Common myeloid progenitor, CD34-positive (primary cell): ENCODE measurements around the gene PARP14.
"Not testable (repeated sequence)": the region's sequence is repeated elsewhere in the genome, so short reads cannot be mapped to it uniquely, and the experiment has no call there.

Experiments
- CTCF ChIA-PET: fragments of 350-600 bp; sonication (Branson Sonifier 250); formaldehyde crosslinking; loops from one replicate; lab custom pipeline; 2021; ENCODE audit warnings: antibody characterized with exemption; lab: Charles Lee
- POLR2A ChIA-PET: fragments of 350-600 bp; sonication (Branson Sonifier 250); formaldehyde crosslinking; loops from one replicate; lab custom pipeline; 2021; ENCODE audit warnings: antibody characterized with exemption; lab: Charles Lee
- DNase-seq, 3 donors: peaks; one replicate each; pipeline versions ENCODE4 v3.0.0 to v3.0.0-alpha.2; 2013
- H3K27ac ChIP-seq, 2 experiments: 1 replicate in 1 of 2; 2 replicates in 1 of 2; pipeline ENCODE4 v1.7.0; 2013; ENCODE audit warnings: inconsistent platforms in 2 of 2, low read length in 2 of 2, mild to moderate bottlenecking in 2 of 2, low read depth in 1 of 2, moderate library complexity in 1 of 2; ENCODE audit not compliant: severe bottlenecking in 2 of 2, insufficient read depth in 1 of 2, poor library complexity in 1 of 2
- H3K27me3 ChIP-seq, 5 experiments: replicated peaks in 2 of 5; 1 replicate in 3 of 5; 2 replicates in 2 of 5; pipeline versions ENCODE4 v1.6.1 to v1.7.0; 2013; ENCODE audit warnings: low read length in 4 of 5, mild to moderate bottlenecking in 2 of 5, moderate library complexity in 2 of 5, inconsistent platforms in 1 of 5; ENCODE audit not compliant: insufficient read depth in 5 of 5, control insufficient read depth in 4 of 5
- H3K36me3 ChIP-seq, 4 experiments: 1 replicate in 2 of 4; 2 replicates in 2 of 4; pipeline versions ENCODE4 v1.6.1 to v1.7.0; 2013; ENCODE audit warnings: low read length in 3 of 4, control low read depth in 1 of 4, mild to moderate bottlenecking in 1 of 4; ENCODE audit not compliant: control insufficient read depth in 4 of 4, insufficient read depth in 4 of 4
- H3K4me1 ChIP-seq, 4 experiments: 1 replicate in 3 of 4; 2 replicates in 1 of 4; pipeline versions ENCODE4 v1.6.1 to v1.7.1; 2013; ENCODE audit warnings: low read length in 3 of 4, mild to moderate bottlenecking in 3 of 4, control low read depth in 1 of 4, inconsistent platforms in 1 of 4, moderate library complexity in 1 of 4; ENCODE audit not compliant: control insufficient read depth in 4 of 4, insufficient read depth in 4 of 4; ENCODE audit errors: control extremely low read depth in 1 of 4
- H3K4me3 ChIP-seq, 7 experiments: 1 replicate in 4 of 7; 2 replicates in 3 of 7; pipeline versions ENCODE4 v1.5.1 to v1.7.0; 2013; ENCODE audit warnings: mild to moderate bottlenecking in 7 of 7, low read length in 6 of 7, moderate library complexity in 6 of 7, inconsistent platforms in 2 of 7, low read depth in 2 of 7, control low read depth in 1 of 7; ENCODE audit not compliant: insufficient read depth in 4 of 7, control insufficient read depth in 1 of 7; ENCODE audit errors: extremely low read depth in 1 of 7
- H3K9me3 ChIP-seq, 5 experiments: 1 replicate in 4 of 5; 2 replicates in 1 of 5; pipeline versions ENCODE4 v1.6.1 to v1.7.1; 2013; ENCODE audit warnings: low read length in 4 of 5, mild to moderate bottlenecking in 2 of 5, inconsistent platforms in 1 of 5, low read depth in 1 of 5, moderate library complexity in 1 of 5; ENCODE audit not compliant: control insufficient read depth in 4 of 5, insufficient read depth in 2 of 5; ENCODE audit errors: control extremely low read depth in 1 of 5
- WGBS: methylation state at CpG from one replicate; pipeline ENCODE4 v1.1.5; 2013; ENCODE audit not compliant: insufficient coverage; 5-methylcytosine and 5-hydroxymethylcytosine counted together

Gene PARP14

DNA sequence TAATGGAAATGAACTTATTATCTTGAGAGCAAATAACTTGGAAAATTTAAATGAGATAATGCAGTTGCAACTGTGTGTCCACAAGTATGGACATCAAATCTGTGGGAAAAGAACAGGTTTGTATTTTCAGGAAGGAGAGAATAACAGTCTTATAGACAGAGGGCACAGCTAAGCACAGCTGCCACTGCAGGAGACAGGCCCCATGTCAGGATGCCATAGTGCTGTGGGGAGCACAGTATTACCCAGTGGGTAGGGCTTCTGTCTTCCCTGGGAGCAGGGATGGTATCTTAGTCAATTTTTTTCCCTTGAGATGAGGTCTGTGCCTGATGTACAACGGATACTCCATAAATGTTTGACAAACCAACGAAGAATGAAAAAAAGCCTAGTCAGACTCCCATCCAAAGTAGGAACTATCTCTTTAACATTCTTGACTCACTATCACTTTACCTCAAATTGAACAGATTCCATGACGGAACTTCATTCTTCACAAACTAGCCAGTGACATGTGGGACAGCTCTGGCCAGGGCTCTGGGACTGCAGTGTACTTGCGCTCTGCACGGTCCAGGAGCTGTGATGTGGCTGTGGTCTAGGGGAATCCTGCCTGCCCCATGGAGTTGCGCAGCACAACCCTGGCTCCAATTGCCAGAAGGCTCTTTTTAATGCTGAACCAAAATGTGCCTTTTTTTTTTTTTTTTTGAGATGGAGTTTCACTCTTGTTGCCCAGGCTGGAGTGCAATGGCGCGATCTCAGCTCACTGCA is 48.3 kb downstream of the PARP14 start:
- 100% methylated on average over 5 of the region's 8 CpGs for WGBS
- CTCF ChIA-PET: no interaction called here

DNA sequence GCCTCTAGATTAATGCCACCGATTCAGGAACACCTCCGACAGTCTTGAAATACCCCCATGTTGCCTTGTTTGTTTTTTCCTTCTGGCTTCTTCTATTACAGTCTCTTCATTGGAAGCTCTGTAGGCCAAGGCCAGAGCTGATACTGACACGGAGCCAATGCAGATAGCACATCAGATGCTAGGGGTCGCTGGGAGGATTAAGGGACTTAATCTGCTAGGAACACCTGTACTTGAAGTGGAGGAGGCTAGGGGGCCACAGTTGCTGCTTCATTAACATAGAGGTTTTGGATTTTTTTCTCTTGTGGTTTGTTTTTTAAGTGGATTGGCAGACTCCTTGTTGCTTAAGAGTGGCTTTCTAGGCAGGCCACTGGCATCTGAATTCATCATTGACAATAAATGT is 49.6 kb downstream of the PARP14 start:
- DNase-seq: peak in 1 of 3 donors; percentile 31
- Histone ChIP-seq H3K4me3 (no peak overlapping the region), H3K27ac (no peak overlapping the region), H3K27me3 (no peaks in the 10 kb centered on the region), H3K9me3 (peaks cover 0 to 4% (median 0%) of the 10 kb centered on the region in 5 experiments), H3K36me3 (peaks cover 5 to 25% (median 12%) of the 10 kb centered on the region in 4 experiments), H3K4me1 (no peaks in the 10 kb centered on the region)
- ChIA-PET CTCF (no interaction called here), POLR2A (no interaction called here)
- 95% methylated on average over 4 of the region's 4 CpGs for WGBS

More for the DNA sequence above, 48.3 kb downstream of the PARP14 start:
- POLR2A ChIA-PET: interaction anchor here (0.6 to 0.7 kb wide), 2 partner anchors 44 to 1010 kb away, joined by 3 read pairs; no protein-coding TSS in a partner anchor
- no peak for DNase-seq
- H3K4me3 ChIP-seq: no peak overlapping the region
- H3K4me1 ChIP-seq: no peaks in the 10 kb centered on the region
- peaks cover 0 to 4% (median 1%) of the 10 kb centered on the region in 5 experiments for H3K9me3 ChIP-seq
- no peak overlapping the region for H3K27ac ChIP-seq
- H3K36me3 ChIP-seq: peaks cover 5 to 29% (median 13%) of the 10 kb centered on the region in 4 experiments
- H3K27me3 ChIP-seq: no peaks in the 10 kb centered on the region

DNA sequence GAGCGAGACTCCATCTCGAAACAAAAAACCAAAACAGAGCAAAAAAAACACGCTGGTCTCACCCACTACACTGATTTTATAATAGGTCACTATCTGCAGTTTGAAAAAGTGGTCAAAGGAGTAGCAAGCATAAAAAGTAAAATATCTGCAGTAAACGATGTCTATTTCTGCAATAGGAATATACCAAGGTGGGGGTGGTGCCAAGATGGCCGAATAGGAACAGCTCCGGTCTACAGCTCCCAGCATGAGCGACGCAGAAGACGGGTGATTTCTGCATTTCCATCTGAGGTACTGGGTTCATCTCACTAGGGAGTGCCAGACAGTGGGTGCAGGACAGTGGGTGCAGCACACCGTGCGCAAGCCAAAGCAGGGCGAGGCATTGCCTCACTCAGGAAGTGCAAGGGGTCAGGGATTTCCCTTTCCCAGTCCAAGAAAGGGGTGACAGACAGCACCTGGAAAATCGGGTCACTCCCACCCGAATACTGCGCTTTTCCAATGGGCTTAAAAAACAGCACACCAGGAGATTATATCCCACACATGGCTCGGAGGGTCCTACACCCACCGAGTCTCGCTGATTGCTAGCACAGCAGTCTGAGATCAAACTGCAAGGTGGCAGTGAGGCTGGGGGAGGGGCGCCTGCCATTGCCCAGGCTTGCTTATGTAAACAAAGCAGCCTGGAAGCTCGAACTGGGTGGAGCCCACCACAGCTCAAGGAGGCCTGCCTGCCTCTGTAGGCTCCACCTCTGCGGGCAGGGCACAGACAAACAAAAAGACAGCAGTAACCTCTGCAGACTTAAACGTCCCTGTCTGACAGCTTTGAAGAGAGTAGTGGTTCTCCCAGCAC is 52.3 kb downstream of the PARP14 start:
- H3K27ac ChIP-seq, CTCF ChIA-PET, DNase-seq, H3K4me1 ChIP-seq, H3K9me3 ChIP-seq, H3K27me3 ChIP-seq, H3K4me3 ChIP-seq: not testable (repeated sequence)
- H3K36me3 ChIP-seq: peaks cover 5 to 16% (median 9%) of the 10 kb centered on the region in 4 experiments
- POLR2A ChIA-PET: interaction anchor here (0.6 to 0.7 kb wide), 2 partner anchors 16 to 662 kb away, joined by 3 to 4 read pairs; no protein-coding TSS in a partner anchor
- 100% methylated on average over 11 of the region's 22 CpGs for WGBS

DNA sequence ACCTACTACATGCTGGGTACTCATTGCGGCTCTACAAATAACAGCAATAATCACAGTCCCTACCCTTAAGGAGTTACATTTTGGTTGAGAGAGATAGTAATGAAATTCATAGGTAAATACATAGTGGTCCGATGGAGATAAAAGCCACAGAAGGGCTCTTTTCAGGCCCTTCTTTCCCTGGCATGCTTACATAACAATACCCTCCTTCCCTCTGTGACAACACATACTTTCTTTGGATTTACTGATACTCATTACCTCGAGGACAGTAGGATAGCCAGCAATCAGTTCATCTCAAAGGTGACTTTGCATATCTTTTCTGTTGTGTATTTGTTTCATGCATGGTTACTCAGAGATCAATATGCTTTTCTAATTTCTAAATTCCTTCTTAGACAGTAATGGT is 58.5 kb downstream of the PARP14 start:
- Histone ChIP-seq H3K36me3 (peaks cover 6 to 32% (median 17%) of the 10 kb centered on the region in 4 experiments), H3K4me1 (no peaks in the 10 kb centered on the region), H3K9me3 (peaks cover 0 to 10% (median 2%) of the 10 kb centered on the region in 5 experiments), H3K27me3 (no peaks in the 10 kb centered on the region), H3K27ac (no peak overlapping the region), H3K4me3 (no peak overlapping the region)
- ChIA-PET CTCF (no interaction called here), POLR2A (no interaction called here)
- 100% methylated on average over 1 of the region's 3 CpGs for WGBS
- DNase-seq: no peak

DNA sequence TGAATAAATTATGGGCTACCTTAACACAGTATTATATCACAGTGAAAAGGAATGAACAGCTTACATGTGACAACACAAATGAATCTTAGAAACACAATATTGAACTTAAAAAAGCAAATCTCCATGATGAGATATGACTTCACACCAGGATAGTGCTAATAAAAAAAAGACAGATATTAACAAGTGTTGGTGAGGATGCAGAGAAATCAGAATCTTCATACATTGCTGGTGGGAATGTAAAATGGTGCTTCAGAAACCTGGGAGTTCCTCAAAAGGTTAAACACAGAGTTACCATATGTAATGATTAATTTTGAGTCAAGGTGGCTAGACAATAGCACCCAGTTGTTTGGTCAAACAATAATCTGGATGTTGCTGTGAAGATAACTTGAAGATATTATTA is 61.6 kb downstream of the PARP14 start:
- Histone ChIP-seq H3K9me3 (peaks cover 0 to 10% (median 2%) of the 10 kb centered on the region in 5 experiments), H3K27ac (no peak overlapping the region), H3K4me1 (no peaks in the 10 kb centered on the region), H3K27me3 (no peaks in the 10 kb centered on the region), H3K36me3 (peaks cover 7 to 34% (median 18%) of the 10 kb centered on the region in 4 experiments), H3K4me3 (no peak overlapping the region)
- CTCF ChIA-PET: no interaction called here
- DNase-seq: no peak
- POLR2A ChIA-PET: no interaction called here

DNA sequence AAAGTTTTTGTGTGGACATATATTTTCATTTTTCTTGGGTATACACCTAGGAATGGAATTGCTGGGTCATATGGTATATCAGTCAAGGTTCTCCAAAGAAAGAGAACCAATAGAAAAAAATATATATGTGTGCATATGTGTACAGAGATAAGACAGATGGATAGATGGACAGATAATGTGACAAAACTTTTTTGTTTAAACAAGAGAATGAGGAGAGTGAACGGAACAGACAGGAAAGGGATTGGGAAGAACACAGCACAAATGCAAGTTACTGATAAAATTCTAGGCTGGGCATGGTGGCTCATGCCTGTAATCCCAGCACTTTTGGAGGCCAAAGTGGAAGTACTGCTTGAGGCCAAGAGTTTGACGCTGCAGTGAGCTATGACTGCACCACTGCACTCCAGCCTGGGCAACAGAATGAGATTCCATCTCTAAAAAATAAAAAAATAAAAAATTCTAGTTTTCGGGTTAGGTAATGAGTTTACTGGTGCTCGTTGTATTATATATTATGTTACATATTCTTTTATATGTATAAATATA is 63.0 kb downstream of the PARP14 start:
- ChIA-PET POLR2A (no interaction called here), CTCF (interaction anchor here (2.2 kb wide), 1 partner anchor 12 kb away, joined by 13 read pairs; no protein-coding TSS in a partner anchor)
- 88% methylated on average over 1 of the region's 4 CpGs for WGBS

More for the DNA sequence above, 63.0 kb downstream of the PARP14 start:
- no peak overlapping the region for H3K4me3 ChIP-seq
- peaks cover 0 to 10% (median 2%) of the 10 kb centered on the region in 5 experiments for H3K9me3 ChIP-seq
- H3K36me3 ChIP-seq: peaks cover 10 to 34% (median 18%) of the 10 kb centered on the region in 4 experiments
- H3K27ac ChIP-seq: no peak overlapping the region
- no peaks in the 10 kb centered on the region for H3K27me3 ChIP-seq
- DNase-seq: no peak
- H3K4me1 ChIP-seq: no peaks in the 10 kb centered on the region
